Astrocyte of the spinal cord (primary cell): ENCODE data around the gene P4HA1.
"Not testable (repeated sequence)": the region's sequence is repeated elsewhere in the genome, so short reads cannot be mapped to it uniquely, and the experiment has no call there.

Source experiments
- DNase-seq: peaks from one replicate; pipeline ENCODE4 v3.0.0; 2011; ENCODE audit warnings: low read depth, low spot score
- H3K4me3 ChIP-seq: 2 replicates; pipeline ENCODE4 v1.5.1; 2011; ENCODE audit warnings: low read depth, mild to moderate bottlenecking, low read length, moderate library complexity
- in situ Hi-C: cut with HindIII; loops from 2 replicates; pipeline ENCODE4 v1.10.0; 2017; ENCODE audit warnings: low sequenced_read_pairs
- TF ChIP-seq, protein P1 (sequence below): IDR thresholded peaks from 2 replicates; pipeline ENCODE4 v1.5.1; 2012; ENCODE audit warnings: low read depth, mild to moderate bottlenecking, low read length, inconsistent platforms

The P4HA1 gene

DNA sequence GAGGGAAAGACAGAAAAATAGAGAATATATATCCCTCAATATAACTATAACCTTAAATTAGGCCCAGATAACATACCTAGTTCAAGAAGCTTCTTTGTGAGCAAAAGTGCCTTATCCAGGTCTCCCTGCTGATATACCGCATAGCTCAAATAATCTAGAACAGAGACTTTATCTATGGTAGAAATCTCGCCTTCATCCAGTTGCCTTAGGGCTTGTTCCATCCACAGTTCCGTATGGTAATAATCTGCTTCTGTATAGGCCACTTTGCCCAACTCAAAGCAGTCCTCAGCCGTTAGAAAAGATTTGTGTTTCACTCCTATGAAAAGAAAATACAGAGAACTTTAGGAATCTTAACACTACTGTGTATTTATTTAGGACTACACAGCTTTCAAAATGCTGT lies 43.4 kb downstream of the P4HA1 start:
- TF ChIP-seq, protein P1, sequence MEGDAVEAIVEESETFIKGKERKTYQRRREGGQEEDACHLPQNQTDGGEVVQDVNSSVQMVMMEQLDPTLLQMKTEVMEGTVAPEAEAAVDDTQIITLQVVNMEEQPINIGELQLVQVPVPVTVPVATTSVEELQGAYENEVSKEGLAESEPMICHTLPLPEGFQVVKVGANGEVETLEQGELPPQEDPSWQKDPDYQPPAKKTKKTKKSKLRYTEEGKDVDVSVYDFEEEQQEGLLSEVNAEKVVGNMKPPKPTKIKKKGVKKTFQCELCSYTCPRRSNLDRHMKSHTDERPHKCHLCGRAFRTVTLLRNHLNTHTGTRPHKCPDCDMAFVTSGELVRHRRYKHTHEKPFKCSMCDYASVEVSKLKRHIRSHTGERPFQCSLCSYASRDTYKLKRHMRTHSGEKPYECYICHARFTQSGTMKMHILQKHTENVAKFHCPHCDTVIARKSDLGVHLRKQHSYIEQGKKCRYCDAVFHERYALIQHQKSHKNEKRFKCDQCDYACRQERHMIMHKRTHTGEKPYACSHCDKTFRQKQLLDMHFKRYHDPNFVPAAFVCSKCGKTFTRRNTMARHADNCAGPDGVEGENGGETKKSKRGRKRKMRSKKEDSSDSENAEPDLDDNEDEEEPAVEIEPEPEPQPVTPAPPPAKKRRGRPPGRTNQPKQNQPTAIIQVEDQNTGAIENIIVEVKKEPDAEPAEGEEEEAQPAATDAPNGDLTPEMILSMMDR: no peak
- no peak overlapping the region for H3K4me3 ChIP-seq
- DNase-seq: no peak
- in situ Hi-C loops: no loop called here

DNA sequence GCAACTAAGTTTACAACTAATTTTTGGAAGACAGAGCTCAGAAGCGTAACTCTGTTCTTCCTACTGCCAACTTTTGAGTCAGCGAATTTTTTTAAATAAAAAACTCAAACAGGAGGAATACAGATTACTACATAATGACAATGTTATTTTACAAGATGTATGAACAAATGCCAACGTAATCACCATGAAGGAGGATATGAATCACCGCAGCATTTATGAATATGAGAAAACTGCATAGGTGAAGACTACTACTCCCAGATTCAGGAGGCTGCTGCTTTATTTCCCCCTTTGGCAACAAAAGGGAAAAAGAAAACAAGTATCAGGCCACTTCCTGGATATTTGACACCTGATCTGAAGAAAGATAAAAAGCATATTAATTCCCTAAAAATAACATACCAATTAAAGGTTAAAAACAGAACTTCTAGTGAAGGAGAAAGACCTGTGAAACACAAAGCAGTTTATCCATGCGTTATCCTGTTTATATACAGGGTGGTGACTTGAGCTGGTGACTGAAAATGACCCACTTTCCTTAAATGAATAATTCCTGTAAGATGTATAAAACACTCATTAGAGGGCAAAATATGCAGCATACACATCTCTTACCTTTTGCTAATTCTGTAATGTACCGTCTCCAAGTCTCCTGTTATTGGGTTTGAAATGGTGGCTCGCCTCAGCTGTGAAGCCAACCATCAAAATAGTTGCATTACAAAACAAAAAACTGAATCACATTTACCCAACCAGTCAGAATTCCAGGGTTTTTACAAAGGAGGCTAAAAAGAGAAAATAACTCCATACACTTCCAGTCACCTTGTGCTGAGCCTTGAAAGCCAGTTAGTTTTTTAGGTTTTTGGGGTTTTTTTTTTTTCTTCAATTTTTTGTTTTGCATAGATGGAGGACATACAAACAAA lies 52.0 kb downstream of the P4HA1 start:
- TF ChIP-seq, protein P1: no peak
- in situ Hi-C loops: no loop called here
- no peak overlapping the region for H3K4me3 ChIP-seq
- DNase-seq: peak; percentile 85

- H3K4me3 ChIP-seq: no peak overlapping the region
- DNase-seq: no peak
- in situ Hi-C loops: no loop called here
- TF ChIP-seq, protein P1: no peak
Observed at GRCh38 chr10:73043766-73044377, 52.8 kb downstream of the P4HA1 start.

DNA sequence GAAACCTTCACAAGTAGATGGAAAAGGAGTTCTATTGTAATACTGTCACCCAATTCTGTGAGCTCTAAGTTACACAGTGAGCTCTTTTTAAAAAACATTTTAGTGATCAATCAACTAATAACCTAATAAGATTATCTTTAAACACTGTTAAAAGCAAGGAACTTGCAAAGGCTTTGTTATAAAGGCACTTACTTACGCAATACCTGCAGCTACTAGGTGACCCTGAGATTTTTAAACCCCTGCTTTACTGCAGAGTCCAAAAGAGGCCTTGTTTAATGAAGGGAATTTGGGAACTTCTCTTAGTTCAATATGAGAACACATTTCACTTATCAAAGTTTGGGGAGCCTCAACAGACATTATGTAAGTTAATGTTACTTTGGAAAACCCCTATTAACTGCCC lies 53.3 kb downstream of the P4HA1 start:
- TF ChIP-seq, protein P1: no peak
- in situ Hi-C loops: no loop called here
- H3K4me3 ChIP-seq: no peak overlapping the region
- no peak for DNase-seq

DNA sequence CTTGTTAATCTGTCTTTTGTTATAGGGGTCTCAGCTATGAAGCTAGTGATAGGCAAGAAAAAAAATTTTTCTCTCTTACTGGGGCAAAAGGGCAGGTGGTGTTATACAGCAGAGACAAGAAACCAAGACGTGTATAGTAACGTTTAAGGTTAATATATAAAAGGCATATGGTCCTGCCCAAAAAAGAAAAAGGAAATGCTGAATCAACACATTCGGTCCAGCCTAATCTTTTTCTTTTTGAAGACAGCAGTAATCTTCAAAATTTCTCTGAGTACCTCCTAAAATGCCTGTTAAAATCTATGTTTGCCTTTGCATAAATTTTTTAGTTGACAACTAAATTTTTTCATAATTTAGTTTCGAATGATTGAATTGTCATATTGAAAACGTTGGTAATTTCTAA lies 54.5 kb downstream of the P4HA1 start:
- in situ Hi-C loops: no loop called here
- H3K4me3 ChIP-seq: no peak overlapping the region
- DNase-seq: no peak
- TF ChIP-seq, protein P1: no peak

GRCh38 chr10:73039635-73040034 lies 57.0 kb downstream of the P4HA1 start:
- in situ Hi-C loops: no loop called here
- DNase-seq: peak; percentile 41

GRCh38 chr10:73036285-73036684 lies 60.4 kb downstream of the P4HA1 start:
- DNase-seq, H3K4me3 ChIP-seq, in situ Hi-C loops: not testable (repeated sequence)

More at GRCh38 chr10:73039635-73040034, 57.0 kb downstream of the P4HA1 start:
- TF ChIP-seq, protein P1: no peak
- H3K4me3 ChIP-seq: no peak overlapping the region
